Thymus (tissue), 11 donors: ENCODE results near the gene GRM5. TPM values are rescaled to one million over a fixed set of nuclear protein-coding genes. Genes with fewer than 3 reads are reported as not detected.

Source experiments
- DNase-seq, 9 donors: peaks; one replicate each; pipeline ENCODE4 v3.0.0-alpha.2; 2013; ENCODE audit warnings: low spot score in 9 of 9, low read depth in 6 of 9, missing footprints in 1 of 9
- H3K27ac ChIP-seq, 2 donors: one replicate each; pipeline ENCODE4 v1.5.1; 2013; ENCODE audit warnings: control low read depth in 1 of 2, low read depth in 1 of 2, low read length in 1 of 2, mild to moderate bottlenecking in 1 of 2, moderate library complexity in 1 of 2
- H3K27me3 ChIP-seq, 2 donors: one replicate each; pipeline ENCODE4 v1.5.1; 2013; ENCODE audit warnings: low read length in 1 of 2; ENCODE audit not compliant: control insufficient read depth in 2 of 2, insufficient read depth in 1 of 2
- H3K36me3 ChIP-seq, 2 donors: one replicate each; pipeline ENCODE4 v1.5.1; 2013; ENCODE audit warnings: low read length in 1 of 2, mild to moderate bottlenecking in 1 of 2, moderate library complexity in 1 of 2; ENCODE audit not compliant: control insufficient read depth in 2 of 2, insufficient read depth in 2 of 2
- H3K4me1 ChIP-seq, 2 donors: one replicate each; pipeline ENCODE4 v1.5.1; 2013; ENCODE audit warnings: low read length in 2 of 2; ENCODE audit not compliant: control insufficient read depth in 2 of 2, insufficient read depth in 2 of 2
- H3K4me3 ChIP-seq, 2 donors: one replicate each; pipeline ENCODE4 v1.5.1; 2013; ENCODE audit warnings: low read length in 2 of 2, control low read depth in 1 of 2, mild to moderate bottlenecking in 1 of 2
- H3K9me3 ChIP-seq, 2 donors: one replicate each; pipeline ENCODE4 v1.5.1; 2013; ENCODE audit warnings: low read length in 1 of 2, mild to moderate bottlenecking in 1 of 2; ENCODE audit not compliant: control insufficient read depth in 2 of 2, insufficient read depth in 1 of 2
- WGBS: extraction: QIAGEN DNeasy Blood & Tissue Kit; methylation state at CpG from one replicate; pipeline ENCODE4 v1.1.7; 2013; 5-methylcytosine and 5-hydroxymethylcytosine counted together
- polyA plus RNA-seq: library from polyadenylated mRNA; stranded (reverse); fragments of 200-250 nt; gene quantifications from one replicate; pipeline ENCODE4 v1.2.3, GENCODE V29; 2013
- total RNA-seq: library from RNA; stranded (reverse); fragments of 120-200 nt; gene quantifications from one replicate; pipeline ENCODE4 v1.2.4, GENCODE V29; 2013
- donor health status: healthy.

GRM5 gene
- total and polyA plus RNA-seq, 2 donors = 0.05 TPM

GRCh38 chr11:88666364-88666763, 399.4 kb downstream of the GRM5 start:
- H3K27me3 ChIP-seq = no peaks in the 10 kb centered on the region
- no peak overlapping the region for H3K27ac ChIP-seq
- no peaks in the 10 kb centered on the region for H3K4me1 ChIP-seq
- no peaks in the 10 kb centered on the region for H3K36me3 ChIP-seq
- no peak overlapping the region for H3K4me3 ChIP-seq
- H3K9me3 ChIP-seq = no peaks in the 10 kb centered on the region
- WGBS = 84% methylated on average over 1 of the region's 1 CpG
- DNase-seq = no peak

- Histone ChIP-seq H3K27ac (no peak overlapping the region), H3K4me1 (no peaks in the 10 kb centered on the region), H3K9me3 (no peaks in the 10 kb centered on the region), H3K27me3 (no peaks in the 10 kb centered on the region), H3K36me3 (no peaks in the 10 kb centered on the region), H3K4me3 (no peak overlapping the region)
- DNase-seq = no peak
- WGBS = 88% methylated on average over 1 of the region's 1 CpG
These were observed 408.6 kb downstream of the GRM5 start for GRCh38 chr11:88657076-88657738.

- H3K36me3 ChIP-seq = no peaks in the 10 kb centered on the region
- no peak for DNase-seq
- 95% methylated on average over 3 of the region's 3 CpGs for WGBS
- H3K27me3 ChIP-seq = no peaks in the 10 kb centered on the region
- H3K4me3 ChIP-seq = no peak overlapping the region
- H3K4me1 ChIP-seq = no peaks in the 10 kb centered on the region
- no peaks in the 10 kb centered on the region for H3K9me3 ChIP-seq
- no peak overlapping the region for H3K27ac ChIP-seq
These were observed 409.5 kb downstream of the GRM5 start for GRCh38 chr11:88656283-88656682.

GRCh38 chr11:88655656-88656055, 410.1 kb downstream of the GRM5 start:
- H3K27ac ChIP-seq = no peak overlapping the region
- no peaks in the 10 kb centered on the region for H3K4me1 ChIP-seq
- no peak for DNase-seq
- H3K27me3 ChIP-seq = no peaks in the 10 kb centered on the region
- no peaks in the 10 kb centered on the region for H3K36me3 ChIP-seq
- no peaks in the 10 kb centered on the region for H3K9me3 ChIP-seq
- no peak overlapping the region for H3K4me3 ChIP-seq

GRCh38 chr11:88655196-88655595, 410.6 kb downstream of the GRM5 start:
- no peaks in the 10 kb centered on the region for H3K4me1 ChIP-seq
- no peak for DNase-seq
- H3K4me3 ChIP-seq = no peak overlapping the region
- no peaks in the 10 kb centered on the region for H3K9me3 ChIP-seq
- H3K27ac ChIP-seq = no peak overlapping the region
- no peaks in the 10 kb centered on the region for H3K36me3 ChIP-seq
- no peaks in the 10 kb centered on the region for H3K27me3 ChIP-seq
- 66% methylated on average over 3 of the region's 3 CpGs for WGBS

GRCh38 chr11:88651556-88651955, 414.2 kb downstream of the GRM5 start:
- 89% methylated on average over 2 of the region's 2 CpGs for WGBS

GRCh38 chr11:88644724-88645123, 421.1 kb downstream of the GRM5 start:
- Histone ChIP-seq H3K9me3 (no peaks in the 10 kb centered on the region), H3K27me3 (no peaks in the 10 kb centered on the region), H3K27ac (no peak overlapping the region), H3K4me3 (no peak overlapping the region), H3K4me1 (no peaks in the 10 kb centered on the region), H3K36me3 (no peaks in the 10 kb centered on the region)
- DNase-seq = no peak

More at GRCh38 chr11:88651556-88651955, 414.2 kb downstream of the GRM5 start:
- no peaks in the 10 kb centered on the region for H3K4me1 ChIP-seq
- H3K9me3 ChIP-seq = no peaks in the 10 kb centered on the region
- H3K36me3 ChIP-seq = no peaks in the 10 kb centered on the region
- H3K4me3 ChIP-seq = no peak overlapping the region
- no peaks in the 10 kb centered on the region for H3K27me3 ChIP-seq
- H3K27ac ChIP-seq = no peak overlapping the region
- no peak for DNase-seq

- no peak overlapping the region for H3K4me3 ChIP-seq
- H3K27me3 ChIP-seq = no peaks in the 10 kb centered on the region
- DNase-seq = no peak
- no peak overlapping the region for H3K27ac ChIP-seq
- H3K9me3 ChIP-seq = no peaks in the 10 kb centered on the region
- 70% methylated on average over 4 of the region's 4 CpGs for WGBS
- H3K4me1 ChIP-seq = no peaks in the 10 kb centered on the region
- no peaks in the 10 kb centered on the region for H3K36me3 ChIP-seq
These were observed 433.6 kb downstream of the GRM5 start for GRCh38 chr11:88632163-88632562.

- Histone ChIP-seq H3K27me3 (no peaks in the 10 kb centered on the region), H3K4me1 (no peaks in the 10 kb centered on the region), H3K27ac (no peak overlapping the region), H3K4me3 (no peak overlapping the region), H3K9me3 (no peaks in the 10 kb centered on the region), H3K36me3 (no peaks in the 10 kb centered on the region)
- WGBS = 48% methylated on average over 1 of the region's 1 CpG
- DNase-seq = no peak
These were observed 434.3 kb downstream of the GRM5 start for GRCh38 chr11:88631497-88631896.

- H3K9me3 ChIP-seq = no peaks in the 10 kb centered on the region
- H3K4me3 ChIP-seq = no peak overlapping the region
- no peaks in the 10 kb centered on the region for H3K36me3 ChIP-seq
- no peaks in the 10 kb centered on the region for H3K27me3 ChIP-seq
- no peak overlapping the region for H3K27ac ChIP-seq
- WGBS = 91% methylated on average over 2 of the region's 2 CpGs
- no peaks in the 10 kb centered on the region for H3K4me1 ChIP-seq
- no peak for DNase-seq
These were observed 436.3 kb downstream of the GRM5 start for GRCh38 chr11:88629496-88629895.
